Left colon (tissue), 2 donors: ENCODE results near the gene ZBTB45. TPM values are rescaled to one million over a fixed set of nuclear protein-coding genes. Genes with fewer than 3 reads are reported as not detected.

Source experiments
- ATAC-seq: fragments of 200-7000 bp; cut with Tn5 transposase; one replicate; pipeline ENCODE4 v1.9.1; 2020; ENCODE audit warnings: mild to moderate bottlenecking, moderate library complexity
- DNase-seq, 2 donors: peaks; one replicate each; pipeline ENCODE4 v3.0.0-alpha.2; 2020
- intact Hi-C, 2 donors: fragments of 100-400 bp; cut with DNase I in 1 of 2; cut with micrococcal nuclease in 1 of 2; formaldehyde crosslinking; loops; one replicate each; pipeline versions ENCODE4 v1.11.2 to v1.14.0; 2022; cut with DNase I, micrococcal nuclease
- total RNA-seq, 2 donors: library from RNA; stranded (reverse); fragmentation: NEBNext Ultra II Directional; extraction: Animal tissue kit (Norgen Biotek cat#: 25700); gene quantifications; one replicate each; pipeline ENCODE4 v1.2.1, GENCODE V29; 2021
- donor health status: DM: no; HTN: no; CAD: no.
- donor health status: DM: yes; HTN: yes; CAD: no.

The ZBTB45 gene
- total RNA-seq, 2 donors from 2014 or later = 13.7 to 14.3 TPM

DNA sequence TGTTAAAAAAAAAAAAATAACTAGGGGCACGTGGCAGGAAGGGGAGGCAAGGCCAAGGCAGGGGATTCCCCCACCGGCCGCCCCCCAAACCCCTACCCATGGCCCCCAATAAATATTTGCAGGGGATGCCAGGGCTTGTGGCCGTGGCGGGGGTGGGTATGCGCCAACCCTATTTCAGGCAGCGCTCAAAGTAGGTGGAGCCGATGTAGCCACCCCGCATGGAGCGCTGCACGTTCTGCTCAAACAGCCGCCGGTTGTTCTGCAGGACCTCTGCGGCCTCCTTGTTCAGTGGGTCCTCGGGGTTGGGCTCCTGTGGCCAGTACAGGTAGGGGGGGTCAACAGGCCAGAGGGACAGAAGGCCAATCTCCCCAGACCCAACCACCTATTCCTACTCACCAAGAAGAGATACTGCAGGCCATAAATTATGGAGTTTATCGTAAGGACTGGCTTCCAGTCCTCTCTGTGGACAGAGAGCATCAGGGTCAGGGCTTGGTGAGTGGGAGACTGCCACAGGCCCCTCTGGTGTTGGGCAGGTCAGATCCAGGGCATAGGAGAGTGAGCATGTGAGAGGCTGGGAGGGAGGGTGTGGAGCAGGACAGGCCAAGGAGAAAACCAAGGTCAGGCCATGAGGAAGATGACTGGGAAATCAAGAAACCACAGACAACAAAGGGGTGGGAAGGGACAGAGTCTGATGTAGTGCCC, 36.5 kb upstream of the ZBTB45 start:
- DNase-seq (no peak), ATAC-seq (no peak)
- intact Hi-C loops = no loop called here

DNA sequence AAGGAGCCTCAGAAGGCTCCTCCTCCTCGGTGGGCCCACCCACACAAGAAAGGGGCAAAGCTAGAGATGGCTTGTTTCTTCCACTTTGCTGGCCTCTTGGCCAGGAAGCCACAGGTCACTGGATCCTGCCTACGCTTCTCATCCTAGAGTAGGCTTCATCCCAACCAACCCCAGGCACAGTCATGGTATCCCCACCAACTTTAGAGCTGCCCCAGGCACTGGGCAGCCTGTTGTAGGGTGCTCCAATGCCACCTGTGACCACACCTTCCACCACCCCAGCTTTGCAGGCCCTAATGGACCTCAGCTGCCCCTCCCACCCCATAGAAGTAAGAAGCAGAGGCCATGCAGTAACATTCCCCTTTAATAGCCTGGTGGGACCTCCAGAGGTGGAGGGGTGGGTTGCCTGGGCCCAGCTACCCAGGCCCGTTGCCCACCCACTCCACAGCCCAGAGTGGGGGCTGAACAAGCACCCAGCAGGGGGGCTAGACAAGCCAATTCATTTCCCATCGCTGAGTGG, 35.8 kb upstream of the ZBTB45 start:
- DNase-seq (no peak), ATAC-seq (no peak)
- intact Hi-C loops = no loop called here

DNA sequence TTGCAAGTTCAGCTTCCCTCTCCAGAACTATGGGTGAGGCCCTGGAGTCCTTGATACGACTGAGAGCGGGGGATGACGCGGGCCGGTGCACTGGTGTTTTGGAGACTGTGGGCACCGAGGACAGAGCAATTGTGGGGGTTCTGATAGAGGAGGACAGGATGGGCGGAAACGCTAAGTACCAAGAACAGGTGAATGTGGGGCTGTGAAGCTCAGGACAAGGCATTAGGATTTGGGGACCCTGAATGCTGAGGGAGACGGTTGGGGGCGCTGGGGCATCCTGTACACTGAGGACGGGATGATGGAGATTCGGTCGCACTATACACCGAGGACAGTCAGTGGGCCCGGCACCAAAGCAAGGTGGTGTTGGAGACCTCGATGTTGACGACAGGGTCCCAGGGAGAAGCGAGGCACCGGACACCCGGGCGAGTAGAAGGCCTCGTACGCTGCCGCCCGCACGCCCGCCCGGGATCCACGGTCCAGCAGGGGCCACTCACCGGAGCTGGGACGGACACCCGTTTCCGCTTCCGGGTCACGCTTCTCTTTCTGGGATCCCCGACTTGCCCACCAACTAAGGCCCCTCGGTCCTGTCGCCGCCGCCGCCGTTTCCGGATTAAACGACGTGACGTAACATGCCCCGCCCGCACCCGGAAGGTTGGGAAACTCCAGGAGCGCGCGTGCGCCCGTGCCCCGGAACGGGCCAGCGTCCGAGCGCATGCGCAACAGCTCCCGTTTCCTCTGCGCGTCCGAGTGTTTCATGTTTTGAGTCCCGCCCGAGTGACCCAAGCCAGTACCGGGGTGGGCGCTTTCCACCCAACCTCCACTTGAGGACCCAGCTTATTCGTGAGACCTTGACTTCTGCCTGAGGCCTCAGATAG, 35.1 kb upstream of the ZBTB45 start, which contains the start of gene CHMP2A:
Gene CHMP2A (minus strand): TSS at position 612 of the 875 bp plus-strand sequence. CDS start 893 bp downstream, outside the sequence.
- intact Hi-C loops = no loop called here
- peak; percentile 59 for ATAC-seq

DNA sequence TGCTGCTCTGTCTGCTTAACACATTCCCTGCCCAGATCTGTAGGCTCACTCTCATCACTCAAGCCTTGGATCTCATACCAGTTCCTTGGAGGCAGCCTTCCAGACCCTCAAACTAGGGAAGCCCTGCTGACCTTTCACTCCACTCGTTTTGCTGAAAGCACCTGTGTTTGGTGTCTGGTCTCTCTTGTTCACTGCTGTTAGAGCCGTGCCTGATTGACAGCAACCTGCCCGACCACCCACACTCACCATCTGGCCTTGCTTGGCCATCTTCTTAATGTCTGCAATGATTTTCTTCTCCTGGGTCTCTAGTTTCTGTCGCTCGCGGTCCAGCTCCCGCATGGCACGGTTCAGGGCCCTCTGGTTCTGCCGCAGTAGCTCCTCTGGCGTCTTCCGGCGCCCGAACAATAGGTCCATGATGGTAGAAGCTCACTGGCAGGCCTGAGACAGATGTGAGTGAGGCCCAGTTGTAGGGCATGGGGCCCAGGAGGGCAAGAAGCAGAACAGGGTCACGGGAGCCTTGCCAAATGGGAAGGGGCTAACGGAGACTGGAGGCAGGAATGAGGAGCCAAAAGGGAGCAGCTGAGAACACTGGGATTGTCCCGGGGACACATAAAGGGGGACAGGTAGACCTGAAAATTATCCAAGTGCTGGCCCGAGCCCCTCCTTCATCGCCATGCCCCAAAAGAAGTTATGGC, 34.3 kb upstream of the ZBTB45 start:
- ATAC-seq (no peak), DNase-seq (no peak)
- intact Hi-C loops = no loop called here

More for the DNA sequence above, 35.1 kb upstream of the ZBTB45 start, which contains the start of gene CHMP2A:
- DNase-seq = peak; percentile 99

DNA sequence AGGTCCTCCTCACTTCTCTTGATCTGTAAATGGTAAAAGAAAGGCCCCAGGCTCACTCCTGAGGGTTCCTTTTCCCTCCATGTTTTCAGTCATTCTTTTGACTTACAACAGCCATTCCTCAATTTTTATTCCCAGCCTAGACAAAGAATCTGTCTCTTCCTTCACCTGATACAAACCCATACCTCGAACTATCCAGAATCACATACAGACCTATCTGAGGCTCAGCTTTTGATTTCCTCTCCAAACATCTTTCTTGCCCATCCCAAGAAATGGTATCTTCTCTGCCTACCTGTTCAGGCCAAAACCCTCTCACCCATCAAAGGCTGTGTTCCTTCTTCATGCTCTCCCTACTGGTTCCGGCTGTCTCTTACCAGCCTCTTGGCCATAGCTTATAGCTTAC, 33.0 kb upstream of the ZBTB45 start:
- ATAC-seq (no peak), DNase-seq (no peak)
- intact Hi-C loops = no loop called here

DNA sequence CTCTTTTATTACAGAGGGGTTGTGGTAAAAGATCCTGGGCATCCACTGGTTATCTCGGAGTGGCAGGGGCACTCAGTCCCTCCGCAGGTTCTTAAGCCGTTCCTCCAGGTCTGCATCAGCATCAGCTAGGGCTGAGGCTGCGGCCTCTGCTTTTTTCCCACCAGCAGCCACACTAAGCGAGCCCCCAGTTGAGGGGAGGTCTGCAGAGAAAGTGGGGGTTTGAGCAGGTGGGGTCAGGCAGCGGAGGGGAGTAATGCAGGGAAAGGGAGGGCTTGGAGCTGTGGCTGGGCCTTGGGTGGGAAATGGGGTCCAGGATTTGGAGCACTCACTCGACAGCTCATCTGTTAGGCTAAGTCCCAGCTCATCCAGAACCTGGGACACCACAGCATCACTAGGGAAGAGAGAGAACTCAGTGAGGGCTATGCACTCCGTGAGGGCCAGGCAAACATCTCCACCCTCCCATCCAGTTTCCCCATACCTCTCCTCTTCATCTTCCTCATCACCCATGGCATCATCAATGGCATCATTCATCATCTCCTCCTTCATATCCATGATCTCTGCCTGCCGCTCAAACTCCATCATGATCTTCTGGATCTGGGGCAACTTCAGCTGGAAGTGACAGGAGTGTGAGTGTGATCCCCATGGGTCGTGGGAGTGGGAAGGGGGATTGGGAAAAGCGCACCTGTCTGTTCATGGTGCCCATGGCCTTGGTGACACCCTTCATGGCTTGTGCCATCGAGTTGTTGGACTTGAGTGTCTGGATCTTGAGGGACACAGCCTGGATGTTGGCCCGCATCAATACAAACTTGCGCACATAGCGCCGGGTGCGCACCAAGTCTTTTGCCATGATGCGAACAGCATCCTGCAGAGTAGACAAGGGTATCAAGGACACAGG, 32.2 kb upstream of the ZBTB45 start:
- DNase-seq (no peak), ATAC-seq (no peak)
- intact Hi-C loops = no loop called here

DNA sequence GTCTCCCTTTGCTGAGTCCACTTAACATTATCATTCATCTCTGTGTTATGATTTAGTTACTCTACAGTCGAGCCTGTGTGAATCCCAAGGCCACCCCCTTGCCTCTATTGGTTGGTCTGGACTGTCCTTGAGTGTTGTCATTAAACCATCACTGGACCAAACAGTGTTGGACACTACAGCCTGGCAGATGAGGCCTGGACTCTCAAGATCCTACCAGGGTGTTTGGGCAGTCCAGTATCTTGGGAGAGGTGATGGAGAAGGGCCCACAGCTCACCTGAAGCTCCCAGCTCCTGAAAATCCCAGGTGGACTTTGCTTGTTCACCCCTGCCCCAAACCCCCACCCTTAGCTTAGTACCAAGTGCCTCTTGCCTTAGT, 31.5 kb upstream of the ZBTB45 start:
- DNase-seq = no peak

DNA sequence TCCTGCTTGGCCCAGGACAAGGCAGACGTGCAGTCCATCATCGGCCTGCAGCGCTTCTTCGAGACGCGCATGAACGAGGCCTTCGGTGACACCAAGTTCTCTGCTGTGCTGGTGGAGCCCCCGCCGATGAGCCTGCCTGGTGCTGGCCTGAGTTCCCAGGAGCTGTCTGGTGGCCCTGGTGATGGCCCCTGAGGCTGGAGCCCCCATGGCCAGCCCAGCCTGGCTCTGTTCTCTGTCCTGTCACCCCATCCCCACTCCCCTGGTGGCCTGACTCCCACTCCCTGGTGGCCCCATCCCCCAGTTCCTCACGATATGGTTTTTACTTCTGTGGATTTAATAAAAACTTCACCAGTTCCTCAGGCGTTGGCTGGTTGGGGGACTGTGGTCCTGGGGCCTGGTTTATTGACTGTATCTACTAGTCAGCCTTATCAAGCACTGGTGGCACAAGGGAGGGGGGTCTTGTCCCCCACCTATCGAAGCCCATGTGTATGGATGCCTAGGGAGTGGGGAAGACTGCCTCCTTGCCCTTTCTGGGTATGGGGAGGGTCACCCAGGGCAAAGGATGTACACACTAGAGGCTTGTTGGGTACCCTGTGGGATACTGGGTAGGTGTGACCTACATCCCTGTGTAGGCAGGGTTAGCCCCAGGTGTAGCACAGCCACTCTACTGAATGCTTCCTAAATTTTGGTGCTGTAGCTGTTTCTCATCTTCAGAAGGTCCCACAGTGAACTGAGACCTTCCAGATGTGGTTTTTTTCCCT, 30.9 kb upstream of the ZBTB45 start:
- DNase-seq = no peak
- intact Hi-C loops = no loop called here
- no peak for ATAC-seq

More for the DNA sequence above, 31.5 kb upstream of the ZBTB45 start:
- intact Hi-C loops = no loop called here
- no peak for ATAC-seq

DNA sequence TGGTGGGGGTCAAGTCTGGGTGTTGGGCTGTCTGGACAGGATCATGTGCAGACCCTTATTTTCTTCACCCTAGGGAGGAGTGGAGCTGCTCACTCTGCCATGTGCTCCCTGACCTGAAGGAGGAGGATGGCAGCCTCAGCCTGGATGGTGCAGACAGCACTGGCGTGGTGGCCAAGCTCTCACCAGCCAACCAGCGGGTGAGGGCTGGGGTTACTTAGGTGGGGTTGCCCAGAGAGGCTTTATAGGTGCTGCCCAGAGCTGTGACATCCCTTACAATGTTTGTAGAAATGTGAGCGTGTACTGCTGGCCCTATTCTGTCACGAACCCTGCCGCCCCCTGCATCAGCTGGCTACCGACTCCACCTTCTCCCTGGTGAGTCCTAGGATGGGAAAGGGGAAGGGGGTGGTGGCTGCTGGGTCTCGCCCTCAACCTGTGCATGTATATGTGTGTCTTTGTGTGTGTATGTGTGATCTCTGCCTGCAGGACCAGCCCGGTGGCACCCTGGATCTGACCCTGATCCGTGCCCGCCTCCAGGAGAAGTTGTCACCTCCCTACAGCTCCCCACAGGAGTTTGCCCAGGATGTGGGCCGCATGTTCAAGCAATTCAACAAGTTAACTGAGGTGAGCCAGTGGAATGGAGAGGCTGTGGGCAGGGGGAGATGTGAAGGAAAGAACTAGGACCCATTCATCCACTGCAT, 30.2 kb upstream of the ZBTB45 start:
- intact Hi-C loops = no loop called here
- DNase-seq (no peak), ATAC-seq (no peak)

DNA sequence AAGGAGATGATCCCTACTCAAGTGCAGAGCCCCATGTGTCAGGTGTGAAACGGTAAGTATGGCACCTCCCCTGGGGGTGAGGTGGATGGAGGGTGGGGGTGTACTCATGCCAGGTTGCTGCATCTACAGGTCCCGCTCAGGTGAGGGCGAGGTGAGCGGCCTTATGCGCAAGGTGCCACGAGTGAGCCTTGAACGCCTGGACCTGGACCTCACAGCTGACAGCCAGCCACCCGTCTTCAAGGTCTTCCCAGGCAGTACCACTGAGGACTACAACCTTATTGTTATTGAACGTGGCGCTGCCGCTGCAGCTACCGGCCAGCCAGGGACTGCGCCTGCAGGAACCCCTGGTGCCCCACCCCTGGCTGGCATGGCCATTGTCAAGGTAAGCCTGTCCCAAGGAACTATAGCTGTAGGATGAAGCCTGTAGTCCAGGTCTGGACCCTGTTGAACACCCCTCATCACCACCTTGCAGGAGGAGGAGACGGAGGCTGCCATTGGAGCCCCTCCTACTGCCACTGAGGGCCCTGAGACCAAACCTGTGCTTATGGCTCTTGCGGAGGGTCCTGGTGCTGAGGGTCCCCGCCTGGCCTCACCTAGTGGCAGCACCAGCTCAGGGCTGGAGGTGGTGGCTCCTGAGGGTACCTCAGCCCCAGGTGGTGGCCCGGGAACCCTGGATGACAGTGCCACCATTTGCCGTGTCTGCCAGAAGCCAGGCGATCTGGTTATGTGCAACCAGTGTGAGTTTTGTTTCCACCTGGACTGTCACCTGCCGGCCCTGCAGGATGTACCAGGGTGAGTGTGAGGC, 29.5 kb upstream of the ZBTB45 start:
- intact Hi-C loops = no loop called here
- ATAC-seq (no peak), DNase-seq (no peak)

DNA sequence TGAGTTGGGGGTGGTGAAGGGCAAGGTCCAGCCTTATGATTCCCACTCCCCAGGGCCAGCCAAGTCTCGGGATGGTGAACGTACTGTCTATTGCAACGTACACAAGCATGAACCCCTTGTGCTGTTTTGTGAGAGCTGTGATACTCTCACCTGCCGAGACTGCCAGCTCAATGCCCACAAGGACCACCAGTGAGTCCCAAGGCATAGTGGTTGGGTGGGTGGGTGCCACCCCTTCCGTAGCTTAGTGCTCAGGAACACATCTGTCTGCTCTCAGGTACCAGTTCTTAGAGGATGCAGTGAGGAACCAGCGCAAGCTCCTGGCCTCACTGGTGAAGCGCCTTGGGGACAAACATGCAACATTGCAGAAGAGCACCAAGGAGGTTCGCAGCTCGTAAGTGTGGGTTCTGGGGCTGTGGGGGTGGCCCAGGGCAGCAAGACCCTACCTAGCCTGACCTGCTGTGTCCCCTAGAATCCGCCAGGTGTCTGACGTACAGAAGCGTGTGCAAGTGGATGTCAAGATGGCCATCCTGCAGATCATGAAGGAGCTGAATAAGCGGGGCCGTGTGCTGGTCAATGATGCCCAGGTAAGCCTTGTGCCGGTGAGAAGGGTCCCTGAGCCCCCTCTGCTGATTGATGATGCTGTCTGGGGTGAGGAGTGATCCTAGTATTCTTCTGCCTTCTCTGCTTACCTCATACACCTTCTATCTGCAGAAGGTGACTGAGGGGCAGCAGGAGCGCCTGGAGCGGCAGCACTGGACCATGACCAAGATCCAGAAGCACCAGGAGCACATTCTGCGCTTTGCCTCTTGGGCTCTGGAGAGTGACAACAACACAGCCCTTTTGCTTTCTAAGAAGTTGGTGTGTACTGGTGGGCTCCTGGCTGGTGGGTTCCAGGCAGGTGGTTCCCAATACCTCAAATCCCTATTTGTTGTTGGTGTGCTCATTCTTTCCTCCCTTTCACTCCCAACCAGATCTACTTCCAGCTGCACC, 28.0 kb upstream of the ZBTB45 start:
- no peak for DNase-seq
- intact Hi-C loops = no loop called here
- ATAC-seq = no peak

DNA sequence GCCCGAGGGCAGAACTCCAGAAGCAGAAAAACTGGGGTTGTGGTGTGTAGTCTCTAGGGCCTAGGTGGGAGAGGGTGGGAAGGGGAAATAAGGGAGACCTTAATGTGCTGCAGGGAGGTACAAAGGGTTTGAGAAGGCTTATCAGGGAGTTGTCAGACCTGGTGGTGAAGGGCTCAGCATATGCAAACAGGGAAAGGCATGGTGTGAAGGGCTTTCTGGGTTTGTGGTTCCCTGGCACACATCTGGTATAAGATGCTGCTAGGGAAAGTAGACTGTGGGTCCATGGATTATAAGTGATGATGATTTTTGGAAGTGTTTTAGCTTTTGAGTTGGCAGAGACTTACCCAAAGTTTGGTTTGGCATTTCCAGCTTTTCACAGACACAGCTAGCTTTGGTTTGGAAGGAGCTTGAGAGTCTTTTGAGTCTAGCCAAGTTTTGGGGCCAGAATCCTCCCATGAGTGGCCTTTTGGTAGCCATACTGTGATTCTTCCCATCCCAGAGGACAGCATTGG, 26.5 kb upstream of the ZBTB45 start:
- DNase-seq (no peak), ATAC-seq (no peak)
- intact Hi-C loops = no loop called here

DNA sequence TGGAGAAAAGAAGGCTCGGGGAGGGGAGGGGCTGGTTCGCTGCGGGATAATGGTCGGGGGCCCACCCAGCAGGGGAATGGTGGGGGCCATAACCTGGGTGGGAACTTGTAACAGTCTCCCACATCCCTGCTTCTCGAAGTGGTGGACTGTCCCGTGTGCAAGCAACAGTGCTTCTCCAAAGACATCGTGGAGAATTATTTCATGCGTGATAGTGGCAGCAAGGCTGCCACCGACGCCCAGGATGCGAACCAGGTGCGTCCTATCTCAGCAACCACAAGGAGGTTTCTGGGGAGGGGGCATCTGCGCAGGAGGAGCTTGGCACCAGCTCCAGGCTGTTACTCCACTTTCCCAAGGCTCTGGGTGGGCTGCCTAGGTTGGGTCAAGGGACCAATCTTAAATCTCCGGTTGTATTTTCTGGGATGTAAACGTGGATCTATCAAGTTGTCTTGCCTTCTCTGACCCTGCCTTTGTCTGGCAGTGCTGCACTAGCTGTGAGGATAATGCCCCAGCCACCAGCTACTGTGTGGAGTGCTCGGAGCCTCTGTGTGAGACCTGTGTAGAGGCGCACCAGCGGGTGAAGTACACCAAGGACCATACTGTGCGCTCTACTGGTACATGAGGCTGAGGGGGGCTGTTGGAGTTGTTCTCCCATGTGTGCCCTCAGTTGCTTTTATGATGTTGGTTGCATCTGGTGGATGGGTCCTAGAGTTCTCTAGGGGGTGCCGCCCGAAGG, 25.8 kb upstream of the ZBTB45 start:
- intact Hi-C loops = no loop called here
- no peak for DNase-seq

DNA sequence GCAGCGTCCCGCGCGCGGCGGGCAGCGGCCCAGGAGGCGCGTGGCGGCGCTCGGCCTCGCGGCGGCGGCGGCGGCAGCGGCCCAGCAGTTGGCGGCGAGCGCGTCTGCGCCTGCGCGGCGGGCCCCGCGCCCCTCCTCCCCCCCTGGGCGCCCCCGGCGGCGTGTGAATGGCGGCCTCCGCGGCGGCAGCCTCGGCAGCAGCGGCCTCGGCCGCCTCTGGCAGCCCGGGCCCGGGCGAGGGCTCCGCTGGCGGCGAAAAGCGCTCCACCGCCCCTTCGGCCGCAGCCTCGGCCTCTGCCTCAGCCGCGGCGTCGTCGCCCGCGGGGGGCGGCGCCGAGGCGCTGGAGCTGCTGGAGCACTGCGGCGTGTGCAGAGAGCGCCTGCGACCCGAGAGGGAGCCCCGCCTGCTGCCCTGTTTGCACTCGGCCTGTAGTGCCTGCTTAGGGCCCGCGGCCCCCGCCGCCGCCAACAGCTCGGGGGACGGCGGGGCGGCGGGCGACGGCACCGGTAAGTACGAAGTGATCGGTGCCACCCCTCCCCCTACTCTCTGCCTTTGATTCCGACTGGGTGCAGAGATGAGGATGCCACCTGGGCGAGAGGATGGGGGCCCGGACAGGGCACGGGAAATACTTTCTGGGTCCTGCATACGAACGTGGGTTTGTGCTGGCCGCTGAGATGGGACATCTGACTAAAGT, 25.1 kb upstream of the ZBTB45 start:
- peak in 1 of 2 donors; percentile 53 for DNase-seq
- intact Hi-C loops = no loop called here
- peak; percentile 32 for ATAC-seq

More for the DNA sequence above, 25.8 kb upstream of the ZBTB45 start:
- ATAC-seq = no peak
